ENCODE results near the gene TMEM131.

DNA sequence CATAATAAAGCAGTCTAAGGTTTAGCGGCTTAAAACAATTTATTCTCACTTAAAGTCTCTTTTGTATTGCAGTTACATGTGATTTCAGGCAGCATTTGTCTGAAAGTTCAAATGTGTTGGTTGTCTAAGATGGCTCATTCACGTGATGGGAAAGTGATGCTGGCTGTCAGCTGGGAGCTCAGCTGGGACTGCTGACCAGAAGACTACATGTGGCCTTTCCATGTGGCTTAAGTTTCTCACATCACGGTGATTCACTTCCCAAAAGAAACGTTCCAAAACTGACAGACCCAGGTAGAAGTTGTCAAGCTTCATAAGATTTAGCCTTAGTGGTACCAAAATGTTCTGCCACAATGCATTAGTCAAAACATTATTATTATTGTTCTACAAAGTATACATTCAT is 76.9 kb downstream of the TMEM131 start:
- TF ChIP-seq, protein P1, sequence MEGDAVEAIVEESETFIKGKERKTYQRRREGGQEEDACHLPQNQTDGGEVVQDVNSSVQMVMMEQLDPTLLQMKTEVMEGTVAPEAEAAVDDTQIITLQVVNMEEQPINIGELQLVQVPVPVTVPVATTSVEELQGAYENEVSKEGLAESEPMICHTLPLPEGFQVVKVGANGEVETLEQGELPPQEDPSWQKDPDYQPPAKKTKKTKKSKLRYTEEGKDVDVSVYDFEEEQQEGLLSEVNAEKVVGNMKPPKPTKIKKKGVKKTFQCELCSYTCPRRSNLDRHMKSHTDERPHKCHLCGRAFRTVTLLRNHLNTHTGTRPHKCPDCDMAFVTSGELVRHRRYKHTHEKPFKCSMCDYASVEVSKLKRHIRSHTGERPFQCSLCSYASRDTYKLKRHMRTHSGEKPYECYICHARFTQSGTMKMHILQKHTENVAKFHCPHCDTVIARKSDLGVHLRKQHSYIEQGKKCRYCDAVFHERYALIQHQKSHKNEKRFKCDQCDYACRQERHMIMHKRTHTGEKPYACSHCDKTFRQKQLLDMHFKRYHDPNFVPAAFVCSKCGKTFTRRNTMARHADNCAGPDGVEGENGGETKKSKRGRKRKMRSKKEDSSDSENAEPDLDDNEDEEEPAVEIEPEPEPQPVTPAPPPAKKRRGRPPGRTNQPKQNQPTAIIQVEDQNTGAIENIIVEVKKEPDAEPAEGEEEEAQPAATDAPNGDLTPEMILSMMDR (IDR thresholded peaks at IDR 0.05): no peak
- TF ChIP-seq POLR2AphosphoS5 (IDR thresholded peaks at IDR 0.05): no peak
- no peak for TF ChIP-seq POLR2A (IDR thresholded peaks at IDR 0.05)
- TF ChIP-seq EP300 (IDR thresholded peaks at IDR 0.05): no peak

Measured in upper lobe of left lung (tissue), 4 donors.